ENCODE data around the gene CD160.

The CD160 gene

DNA sequence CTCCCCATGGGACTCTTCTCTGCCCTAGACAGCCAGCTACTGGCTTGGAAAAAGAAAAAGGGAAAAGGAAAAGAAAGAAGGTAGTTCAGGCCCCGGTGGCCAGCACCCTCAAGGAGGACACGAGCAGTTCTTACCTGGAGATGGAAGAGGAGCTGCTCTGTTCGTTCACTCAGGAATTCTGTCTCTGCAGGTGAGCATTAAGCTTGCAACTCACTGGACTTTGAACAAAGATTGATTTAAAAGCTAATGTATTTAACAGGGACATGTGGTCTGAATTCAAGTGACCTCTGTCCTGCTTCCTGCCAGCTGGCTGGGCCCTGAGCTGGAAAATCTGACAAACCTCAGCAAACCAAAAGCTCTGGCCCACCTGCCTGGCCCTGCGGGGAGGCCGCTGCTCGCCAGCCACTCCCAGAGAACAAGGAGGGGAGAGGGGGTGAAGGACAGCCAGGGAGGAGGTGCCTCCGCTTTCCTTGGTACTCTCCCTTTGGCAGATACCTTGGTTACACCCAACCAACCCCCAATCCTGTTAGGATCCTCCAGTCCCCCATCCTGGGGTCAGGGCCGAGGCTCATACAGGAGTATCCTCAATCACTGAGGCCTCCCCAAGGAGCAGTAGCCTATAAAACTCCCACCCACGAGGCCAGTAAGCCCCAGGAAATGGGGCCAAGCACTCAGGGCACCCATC lies 12.0 kb upstream of the CD160 start, which contains the start of gene PDZK1:
PDZK1 (minus strand) TSS at position 186 of the 685 bp plus-strand sequence. CDS start 19,347 bp downstream, outside the sequence.
- Histone ChIP-seq H3K9me3 (ENCODE audit: control insufficient read depth, insufficient read depth, low read depth, low read length) (no peaks in the 10 kb centered on the region), H3K27ac (ENCODE audit: extremely low read depth, low read depth, low read length) (no peak within 1 kb of the TSS), H3K36me3 (ENCODE audit: control insufficient read depth in 2 of 2, insufficient read depth in 1 of 2, low read length in 2 of 2) (no peaks in the 10 kb centered on the region), H3K4me3 (ENCODE audit: low read depth, low read length) (no peak within 1 kb of the TSS), H3K4me1 (ENCODE audit: control insufficient read depth, insufficient read depth, low read length) (no peaks in the 10 kb centered on the region)
- ChIA-PET CTCF (interaction anchor here (0.5 to 1.4 kb wide), 4 partner anchors 9 to 101 kb away, joined by 3 to 8 read pairs (median 3); no protein-coding TSS in a partner anchor), POLR2A (no interaction called here)
- peak; percentile 57 for TF ChIP-seq ZIC2 (tag by site-specific recombination; IDR thresholded peaks at IDR 0.05)
- TF ChIP-seq, protein P1, sequence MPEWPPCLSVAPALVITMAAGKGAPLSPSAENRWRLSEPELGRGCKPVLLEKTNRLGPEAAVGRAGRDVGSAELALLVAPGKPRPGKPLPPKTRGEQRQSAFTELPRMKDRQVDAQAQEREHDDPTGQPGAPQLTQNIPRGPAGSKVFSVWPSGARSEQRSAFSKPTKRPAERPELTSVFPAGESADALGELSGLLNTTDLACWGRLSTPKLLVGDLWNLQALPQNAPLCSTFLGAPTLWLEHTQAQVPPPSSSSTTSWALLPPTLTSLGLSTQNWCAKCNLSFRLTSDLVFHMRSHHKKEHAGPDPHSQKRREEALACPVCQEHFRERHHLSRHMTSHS (tag by site-specific recombination; IDR thresholded peaks at IDR 0.05): no peak

DNA sequence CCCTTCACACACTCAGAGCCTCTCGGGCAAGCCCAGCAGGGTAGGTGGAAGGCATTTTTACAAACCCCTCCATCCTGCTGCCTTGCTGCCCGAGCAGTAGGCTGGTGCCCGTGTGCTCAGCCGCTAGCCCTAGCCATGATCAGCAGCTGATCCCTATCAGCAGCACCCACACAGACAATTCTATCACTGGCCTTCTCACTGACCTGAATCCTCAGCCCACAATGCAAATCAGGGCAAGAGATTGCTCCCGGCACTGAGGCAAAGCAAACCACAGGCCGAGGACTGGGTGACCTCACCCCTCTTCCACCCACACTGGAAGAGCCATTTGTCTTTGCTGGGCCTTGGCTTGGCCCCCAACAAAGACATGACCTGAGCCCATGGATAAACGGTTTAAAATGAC lies 11.2 kb upstream of the CD160 start:
- H3K36me3 ChIP-seq (ENCODE audit: control insufficient read depth in 2 of 2, insufficient read depth in 1 of 2, low read length in 2 of 2): no peaks in the 10 kb centered on the region; a peak in 1 of 3 replicates
- TF ChIP-seq ZFHX2 (tag by site-specific recombination; conservative IDR thresholded peaks at IDR 0.05): peak; percentile 82
- 0 out of 2 replicates have a peak, but pooled peaks have one; percentile 11 for TF ChIP-seq GLIS1 (tag by site-specific recombination; IDR thresholded peaks at IDR 0.05)
- TF ChIP-seq EGR2 (tag by site-specific recombination; IDR thresholded peaks at IDR 0.05; ENCODE audit: low read depth): peak; percentile 87
- TF ChIP-seq ZNF426 (tag by site-specific recombination; IDR thresholded peaks at IDR 0.05): no peak
- ChIA-PET CTCF (interaction anchor here (0.9 to 1.0 kb wide), 2 partner anchors 8 to 13 kb away, joined by 3 to 4 read pairs; no protein-coding TSS in a partner anchor), POLR2A (no interaction called here)
- no peak overlapping the region for H3K27ac ChIP-seq (ENCODE audit: extremely low read depth, low read depth, low read length)
- no peaks in the 10 kb centered on the region for H3K4me1 ChIP-seq (ENCODE audit: control insufficient read depth, insufficient read depth, low read length)
- H3K9me3 ChIP-seq (ENCODE audit: control insufficient read depth, insufficient read depth, low read depth, low read length): no peaks in the 10 kb centered on the region
- no peak overlapping the region for H3K4me3 ChIP-seq (ENCODE audit: low read depth, low read length)

DNA sequence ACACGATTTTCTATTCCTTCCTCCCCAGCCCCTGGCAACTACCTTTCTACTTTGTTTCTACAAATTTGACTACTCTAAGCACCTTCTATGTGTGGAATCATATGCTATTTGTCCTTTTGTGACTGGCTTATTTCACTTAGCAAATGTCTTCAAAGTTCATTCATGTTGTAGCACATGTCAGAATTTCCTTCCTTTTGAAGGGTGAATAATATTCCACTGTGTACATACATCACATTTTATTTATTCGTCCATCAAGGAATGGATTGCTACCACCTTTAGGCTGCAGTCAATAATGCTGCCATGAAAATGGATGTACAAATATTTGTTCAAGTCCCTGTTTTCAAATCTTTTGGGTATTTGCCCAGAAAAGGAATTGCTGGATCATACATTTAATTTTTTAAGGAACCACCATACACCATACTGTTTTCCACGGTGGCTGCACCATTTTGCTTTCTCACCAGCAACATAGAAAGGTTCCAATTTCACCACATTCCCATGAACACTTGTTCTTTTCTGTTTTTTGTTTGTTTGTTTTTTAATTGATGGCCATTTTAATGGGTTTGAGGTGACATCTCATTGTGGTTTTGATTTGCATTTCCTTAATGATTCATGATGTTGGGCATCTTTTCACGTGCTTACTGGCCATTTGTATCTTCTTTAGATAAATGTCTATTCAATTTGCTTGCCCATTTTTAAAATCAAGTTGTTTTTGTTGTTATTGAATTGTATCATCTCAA lies 8.8 kb upstream of the CD160 start:
- Histone ChIP-seq H3K4me1 (ENCODE audit: control insufficient read depth, insufficient read depth, low read length) (no peaks in the 10 kb centered on the region), H3K36me3 (ENCODE audit: control insufficient read depth in 2 of 2, insufficient read depth in 1 of 2, low read length in 2 of 2) (no peaks in the 10 kb centered on the region; a peak in 1 of 3 replicates), H3K4me3 (ENCODE audit: low read depth, low read length) (no peak overlapping the region), H3K9me3 (ENCODE audit: control insufficient read depth, insufficient read depth, low read depth, low read length) (no peaks in the 10 kb centered on the region), H3K27ac (ENCODE audit: extremely low read depth, low read depth, low read length) (no peak overlapping the region)
- ChIA-PET CTCF (interaction anchor here (1.1 to 1.4 kb wide), 2 partner anchors 10 kb away, joined by 3 read pairs; no protein-coding TSS in a partner anchor), POLR2A (no interaction called here)
- TF ChIP-seq ZNF146 (tag by site-specific recombination; IDR thresholded peaks at IDR 0.05) (peak; percentile 95), ZBTB20 (tag by site-specific recombination; IDR thresholded peaks at IDR 0.05) (no peak)

DNA sequence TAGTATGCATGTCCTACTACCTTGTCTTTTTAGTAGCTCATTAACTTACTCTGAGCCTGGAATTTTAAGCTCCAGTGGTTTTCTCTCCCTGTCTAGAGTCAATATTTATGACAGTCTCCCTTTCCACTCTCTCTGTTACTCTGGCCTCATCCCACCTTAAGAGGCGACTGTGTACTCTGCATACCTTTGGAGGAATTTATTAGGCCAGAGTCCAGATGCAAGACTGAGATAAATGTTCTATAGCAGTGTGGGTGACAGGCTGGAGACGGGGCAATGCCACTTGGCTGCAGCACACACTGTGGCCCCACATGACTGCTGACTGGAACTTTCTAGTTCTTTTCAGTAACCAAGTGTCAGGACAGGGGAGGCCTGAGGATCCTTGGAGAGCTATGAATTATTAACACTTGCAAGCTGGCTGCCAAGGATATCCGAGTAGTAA lies 8.1 kb upstream of the CD160 start:
- no peak overlapping the region for H3K27ac ChIP-seq (ENCODE audit: extremely low read depth, low read depth, low read length)
- POLR2A ChIA-PET: no interaction called here
- no peak for TF ChIP-seq ZNF10 (tag by site-specific recombination; IDR thresholded peaks at IDR 0.05)
- TF ChIP-seq HOXC10 (CRISPR knock-in tag; IDR thresholded peaks at IDR 0.05): no peak
- TF ChIP-seq ZNF629 (tag by site-specific recombination; IDR thresholded peaks at IDR 0.05): no peak
- TF ChIP-seq, protein P2, sequence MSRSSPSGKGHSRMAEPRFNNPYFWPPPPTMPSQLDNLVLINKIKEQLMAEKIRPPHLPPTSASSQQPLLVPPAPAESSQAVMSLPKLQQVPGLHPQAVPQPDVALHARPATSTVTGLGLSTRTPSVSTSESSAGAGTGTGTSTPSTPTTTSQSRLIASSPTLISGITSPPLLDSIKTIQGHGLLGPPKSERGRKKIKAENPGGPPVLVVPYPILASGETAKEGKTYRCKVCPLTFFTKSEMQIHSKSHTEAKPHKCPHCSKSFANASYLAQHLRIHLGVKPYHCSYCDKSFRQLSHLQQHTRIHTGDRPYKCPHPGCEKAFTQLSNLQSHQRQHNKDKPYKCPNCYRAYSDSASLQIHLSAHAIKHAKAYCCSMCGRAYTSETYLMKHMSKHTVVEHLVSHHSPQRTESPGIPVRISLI (tag by site-specific recombination; IDR thresholded peaks at IDR 0.05): no peak
- TF ChIP-seq, protein P3, sequence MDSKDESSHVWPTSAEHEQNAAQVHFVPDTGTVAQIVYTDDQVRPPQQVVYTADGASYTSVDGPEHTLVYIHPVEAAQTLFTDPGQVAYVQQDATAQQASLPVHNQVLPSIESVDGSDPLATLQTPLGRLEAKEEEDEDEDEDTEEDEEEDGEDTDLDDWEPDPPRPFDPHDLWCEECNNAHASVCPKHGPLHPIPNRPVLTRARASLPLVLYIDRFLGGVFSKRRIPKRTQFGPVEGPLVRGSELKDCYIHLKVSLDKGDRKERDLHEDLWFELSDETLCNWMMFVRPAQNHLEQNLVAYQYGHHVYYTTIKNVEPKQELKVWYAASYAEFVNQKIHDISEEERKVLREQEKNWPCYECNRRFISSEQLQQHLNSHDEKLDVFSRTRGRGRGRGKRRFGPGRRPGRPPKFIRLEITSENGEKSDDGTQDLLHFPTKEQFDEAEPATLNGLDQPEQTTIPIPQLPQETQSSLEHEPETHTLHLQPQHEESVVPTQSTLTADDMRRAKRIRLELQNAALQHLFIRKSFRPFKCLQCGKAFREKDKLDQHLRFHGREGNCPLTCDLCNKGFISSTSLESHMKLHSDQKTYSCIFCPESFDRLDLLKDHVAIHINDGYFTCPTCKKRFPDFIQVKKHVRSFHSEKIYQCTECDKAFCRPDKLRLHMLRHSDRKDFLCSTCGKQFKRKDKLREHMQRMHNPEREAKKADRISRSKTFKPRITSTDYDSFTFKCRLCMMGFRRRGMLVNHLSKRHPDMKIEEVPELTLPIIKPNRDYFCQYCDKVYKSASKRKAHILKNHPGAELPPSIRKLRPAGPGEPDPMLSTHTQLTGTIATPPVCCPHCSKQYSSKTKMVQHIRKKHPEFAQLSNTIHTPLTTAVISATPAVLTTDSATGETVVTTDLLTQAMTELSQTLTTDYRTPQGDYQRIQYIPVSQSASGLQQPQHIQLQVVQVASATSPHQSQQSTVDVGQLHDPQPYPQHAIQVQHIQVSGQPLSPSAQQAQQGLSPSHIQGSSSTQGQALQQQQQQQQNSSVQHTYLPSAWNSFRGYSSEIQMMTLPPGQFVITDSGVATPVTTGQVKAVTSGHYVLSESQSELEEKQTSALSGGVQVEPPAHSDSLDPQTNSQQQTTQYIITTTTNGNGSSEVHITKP (tag by site-specific recombination; IDR thresholded peaks at IDR 0.05): no peak
- no peak for TF ChIP-seq ZBTB7A (tag by site-specific recombination; IDR thresholded peaks at IDR 0.05; ENCODE audit: low read depth)
- TF ChIP-seq ZNF830 (tag by site-specific recombination; IDR thresholded peaks at IDR 0.05; ENCODE audit: low read depth): no peak
- TF ChIP-seq, protein P4, sequence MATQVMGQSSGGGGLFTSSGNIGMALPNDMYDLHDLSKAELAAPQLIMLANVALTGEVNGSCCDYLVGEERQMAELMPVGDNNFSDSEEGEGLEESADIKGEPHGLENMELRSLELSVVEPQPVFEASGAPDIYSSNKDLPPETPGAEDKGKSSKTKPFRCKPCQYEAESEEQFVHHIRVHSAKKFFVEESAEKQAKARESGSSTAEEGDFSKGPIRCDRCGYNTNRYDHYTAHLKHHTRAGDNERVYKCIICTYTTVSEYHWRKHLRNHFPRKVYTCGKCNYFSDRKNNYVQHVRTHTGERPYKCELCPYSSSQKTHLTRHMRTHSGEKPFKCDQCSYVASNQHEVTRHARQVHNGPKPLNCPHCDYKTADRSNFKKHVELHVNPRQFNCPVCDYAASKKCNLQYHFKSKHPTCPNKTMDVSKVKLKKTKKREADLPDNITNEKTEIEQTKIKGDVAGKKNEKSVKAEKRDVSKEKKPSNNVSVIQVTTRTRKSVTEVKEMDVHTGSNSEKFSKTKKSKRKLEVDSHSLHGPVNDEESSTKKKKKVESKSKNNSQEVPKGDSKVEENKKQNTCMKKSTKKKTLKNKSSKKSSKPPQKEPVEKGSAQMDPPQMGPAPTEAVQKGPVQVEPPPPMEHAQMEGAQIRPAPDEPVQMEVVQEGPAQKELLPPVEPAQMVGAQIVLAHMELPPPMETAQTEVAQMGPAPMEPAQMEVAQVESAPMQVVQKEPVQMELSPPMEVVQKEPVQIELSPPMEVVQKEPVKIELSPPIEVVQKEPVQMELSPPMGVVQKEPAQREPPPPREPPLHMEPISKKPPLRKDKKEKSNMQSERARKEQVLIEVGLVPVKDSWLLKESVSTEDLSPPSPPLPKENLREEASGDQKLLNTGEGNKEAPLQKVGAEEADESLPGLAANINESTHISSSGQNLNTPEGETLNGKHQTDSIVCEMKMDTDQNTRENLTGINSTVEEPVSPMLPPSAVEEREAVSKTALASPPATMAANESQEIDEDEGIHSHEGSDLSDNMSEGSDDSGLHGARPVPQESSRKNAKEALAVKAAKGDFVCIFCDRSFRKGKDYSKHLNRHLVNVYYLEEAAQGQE (tag by site-specific recombination; IDR thresholded peaks at IDR 0.05): no peak

More for the DNA sequence above, 8.1 kb upstream of the CD160 start:
- Histone ChIP-seq H3K4me1 (ENCODE audit: control insufficient read depth, insufficient read depth, low read length) (no peaks in the 10 kb centered on the region), H3K4me3 (ENCODE audit: low read depth, low read length) (no peak overlapping the region), H3K36me3 (ENCODE audit: control insufficient read depth in 2 of 2, insufficient read depth in 1 of 2, low read length in 2 of 2) (no peaks in the 10 kb centered on the region; a peak in 1 of 3 replicates), H3K9me3 (ENCODE audit: control insufficient read depth, insufficient read depth, low read depth, low read length) (no peaks in the 10 kb centered on the region)
- CTCF ChIA-PET: interaction anchor here (1.4 kb wide), 1 partner anchor 9 kb away, joined by 3 read pairs; no protein-coding TSS in a partner anchor
